NT2/D1 (cell line): ENCODE measurements around the gene PITPNM3.

Experiments used
- DNase-seq: peaks from one replicate; pipeline ENCODE4 v3.0.0-alpha.2; 2011; ENCODE audit warnings: low read depth, low spot score
- H3K27me3 ChIP-seq: 2 replicates; pipeline ENCODE4 v1.6.0; 2011; ENCODE audit warnings: mild to moderate bottlenecking; ENCODE audit not compliant: insufficient read length, insufficient read depth
- H3K36me3 ChIP-seq: 2 replicates; pipeline ENCODE4 v1.6.1; 2011; ENCODE audit warnings: mild to moderate bottlenecking, low read length, mixed read lengths; ENCODE audit not compliant: insufficient read depth, insufficient read length
- H3K4me1 ChIP-seq: 2 replicates; pipeline ENCODE4 v1.5.1; 2011; ENCODE audit not compliant: insufficient read depth, insufficient read length
- H3K4me3 ChIP-seq: 2 replicates; pipeline ENCODE4 v1.5.1; 2011; ENCODE audit warnings: low read depth; ENCODE audit not compliant: insufficient read length
- H3K9ac ChIP-seq: 2 replicates; pipeline ENCODE4 v1.6.0; 2011; ENCODE audit warnings: low read depth; ENCODE audit not compliant: insufficient read length
- H3K9me3 ChIP-seq: 2 replicates; pipeline ENCODE4 v1.5.1; 2011; ENCODE audit warnings: mild to moderate bottlenecking, low read length; ENCODE audit not compliant: insufficient read depth
- SUZ12 ChIP-seq: IDR thresholded peaks from 2 replicates; pipeline ENCODE4 v1.6.1; 2011; ENCODE audit not compliant: insufficient read length, insufficient read depth; ENCODE audit errors: extremely low read depth
- YY1 ChIP-seq: IDR thresholded peaks from 2 replicates; pipeline ENCODE4 v1.6.1; 2011; ENCODE audit not compliant: insufficient read length, insufficient read depth
- ZNF274 ChIP-seq: IDR thresholded peaks from 2 replicates; pipeline ENCODE4 v1.6.1; 2011; ENCODE audit warnings: mild to moderate bottlenecking, low read depth, low read length

The PITPNM3 gene

GRCh38 chr17:6512552-6512951 is 43.8 kb downstream of the PITPNM3 start:
- no peak overlapping the region for H3K4me3 ChIP-seq
- TF ChIP-seq SUZ12 (no peak), ZNF274 (no peak), YY1 (no peak)
- peaks cover 15% of the 10 kb centered on the region for H3K4me1 ChIP-seq
- H3K27me3 ChIP-seq = no peaks in the 10 kb centered on the region
- H3K36me3 ChIP-seq = no peaks in the 10 kb centered on the region
- no peak overlapping the region for H3K9ac ChIP-seq
- no peaks in the 10 kb centered on the region for H3K9me3 ChIP-seq
- DNase-seq = no peak

DNA sequence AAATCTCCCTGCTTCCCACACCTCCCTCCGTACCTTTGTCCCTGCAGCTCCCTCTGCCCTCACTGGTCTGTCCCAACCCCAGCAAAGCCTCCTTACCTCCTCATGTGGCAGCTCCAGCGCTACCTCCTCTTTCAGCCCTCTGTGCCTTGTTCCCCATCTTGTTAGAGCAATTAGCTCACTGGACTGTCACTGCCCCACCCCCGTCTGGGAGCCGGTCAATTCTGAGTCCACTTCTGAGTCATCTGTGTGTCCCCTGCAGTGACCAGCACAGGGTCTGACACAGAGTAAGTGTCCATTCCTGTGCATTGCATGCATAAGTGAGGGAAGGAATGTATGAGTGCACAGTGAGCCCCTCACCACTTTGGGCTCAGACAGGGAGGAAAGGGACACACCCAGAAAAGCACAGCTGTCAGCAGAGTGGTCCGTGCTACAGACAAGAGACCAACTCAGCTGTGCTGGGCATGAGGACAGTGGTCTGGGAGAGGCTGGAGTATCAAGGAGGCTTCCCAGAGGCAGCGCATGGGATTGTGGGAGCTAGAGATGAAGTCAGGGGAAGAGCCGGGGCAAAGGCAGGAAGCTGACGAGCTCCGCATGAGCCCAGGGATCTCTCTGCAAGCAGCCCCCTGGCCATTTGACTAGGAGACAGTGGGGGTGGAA is 45.9 kb downstream of the PITPNM3 start:
- H3K36me3 ChIP-seq = no peaks in the 10 kb centered on the region
- no peak overlapping the region for H3K4me3 ChIP-seq
- no peaks in the 10 kb centered on the region for H3K9me3 ChIP-seq
- DNase-seq = no peak
- TF ChIP-seq SUZ12 (no peak), ZNF274 (no peak), YY1 (no peak)
- no peaks in the 10 kb centered on the region for H3K27me3 ChIP-seq
- H3K9ac ChIP-seq = no peak overlapping the region
- peaks cover 20% of the 10 kb centered on the region for H3K4me1 ChIP-seq

- Histone ChIP-seq H3K4me1 (peaks cover 20% of the 10 kb centered on the region), H3K27me3 (no peaks in the 10 kb centered on the region), H3K9me3 (no peaks in the 10 kb centered on the region), H3K9ac (no peak overlapping the region), H3K36me3 (no peaks in the 10 kb centered on the region), H3K4me3 (no peak overlapping the region)
- no peak for DNase-seq
- TF ChIP-seq YY1 = no peak
- no peak for TF ChIP-seq SUZ12
- TF ChIP-seq ZNF274 = no peak
Observed at GRCh38 chr17:6509921-6510320, 46.4 kb downstream of the PITPNM3 start.

GRCh38 chr17:6509031-6509771 is 47.2 kb downstream of the PITPNM3 start:
- TF ChIP-seq ZNF274 (no peak), YY1 (no peak), SUZ12 (no peak)
- Histone ChIP-seq H3K36me3 (no peaks in the 10 kb centered on the region), H3K27me3 (no peaks in the 10 kb centered on the region), H3K9ac (no peak overlapping the region), H3K4me1 (peaks cover 20% of the 10 kb centered on the region), H3K4me3 (no peak overlapping the region), H3K9me3 (no peaks in the 10 kb centered on the region)
- no peak for DNase-seq

- H3K4me3 ChIP-seq = no peak overlapping the region
- no peaks in the 10 kb centered on the region for H3K27me3 ChIP-seq
- H3K9me3 ChIP-seq = no peaks in the 10 kb centered on the region; the same call in 1 of the 2 replicates
- no peak for DNase-seq
- no peak for TF ChIP-seq YY1
- no peak for TF ChIP-seq SUZ12
- no peak for TF ChIP-seq ZNF274
- no peaks in the 10 kb centered on the region for H3K36me3 ChIP-seq
- no peak overlapping the region for H3K9ac ChIP-seq
- peaks cover 20% of the 10 kb centered on the region for H3K4me1 ChIP-seq
Observed at GRCh38 chr17:6508519-6509030, 47.8 kb downstream of the PITPNM3 start.

GRCh38 chr17:6508016-6508415 is 48.3 kb downstream of the PITPNM3 start:
- no peak overlapping the region for H3K9ac ChIP-seq
- no peaks in the 10 kb centered on the region for H3K27me3 ChIP-seq
- peaks cover 20% of the 10 kb centered on the region for H3K4me1 ChIP-seq
- TF ChIP-seq YY1 (no peak), ZNF274 (no peak), SUZ12 (no peak)
- no peak overlapping the region for H3K4me3 ChIP-seq
- peaks cover 5% of the 10 kb centered on the region; the same call in 1 of the 2 replicates for H3K9me3 ChIP-seq
- no peak for DNase-seq
- no peaks in the 10 kb centered on the region for H3K36me3 ChIP-seq

- Histone ChIP-seq H3K36me3 (no peaks in the 10 kb centered on the region), H3K4me3 (no peak overlapping the region), H3K9ac (no peak overlapping the region), H3K9me3 (peaks cover 10% of the 10 kb centered on the region; the same call in 1 of the 2 replicates), H3K4me1 (peaks cover 20% of the 10 kb centered on the region), H3K27me3 (no peaks in the 10 kb centered on the region)
- DNase-seq = no peak
- TF ChIP-seq SUZ12 (no peak), ZNF274 (no peak), YY1 (no peak)
Observed at GRCh38 chr17:6507535-6507934, 48.8 kb downstream of the PITPNM3 start.
